Kasumi-1 (cell line): Measurements from ENCODE around the gene SLC2A9.

ENCODE experiments used
- DNase-seq, 2 experiments: peaks; one replicate each; lab custom pipeline; 2025; lab: John Stamatoyannopoulos, UW

Gene SLC2A9

DNA sequence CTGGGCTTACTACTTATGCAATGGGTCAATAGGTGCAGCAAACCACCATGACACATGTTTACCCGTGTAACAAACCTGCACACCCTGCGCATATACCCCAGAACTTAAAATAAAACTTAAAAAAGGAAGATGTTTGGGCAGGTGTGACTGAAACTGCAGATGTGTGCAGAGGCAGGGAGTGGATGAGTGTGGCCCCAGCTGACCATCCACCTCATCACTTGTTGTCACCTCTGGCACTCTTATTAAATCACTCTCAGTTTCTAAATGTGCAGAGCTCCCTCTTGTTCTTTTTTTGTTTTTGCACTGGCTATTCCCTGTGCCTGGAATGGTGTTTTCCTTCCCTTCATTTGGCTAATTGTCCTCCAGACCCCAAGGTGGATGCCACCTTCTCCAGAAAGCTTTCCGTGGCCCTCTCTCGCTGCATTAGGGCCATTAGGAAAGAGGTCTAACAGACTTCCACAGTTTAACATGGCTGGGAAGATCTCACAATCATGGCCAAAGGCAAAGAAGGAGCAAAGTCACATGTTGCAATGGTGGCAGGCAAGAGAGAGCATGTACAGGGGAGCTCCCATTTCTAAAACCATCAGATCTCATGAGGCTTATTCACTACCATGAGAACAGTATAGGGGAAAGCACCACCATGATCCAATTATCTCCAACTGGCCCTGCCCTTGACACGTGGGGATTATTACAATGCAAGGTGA is 58.5 kb downstream of the SLC2A9 start:
- no peak for DNase-seq

- DNase-seq = no peak
Measured at GRCh38 chr4:9954468-9954867, 66.8 kb downstream of the SLC2A9 start.

GRCh38 chr4:9953089-9953488 is 68.2 kb downstream of the SLC2A9 start:
- DNase-seq = no peak

DNA sequence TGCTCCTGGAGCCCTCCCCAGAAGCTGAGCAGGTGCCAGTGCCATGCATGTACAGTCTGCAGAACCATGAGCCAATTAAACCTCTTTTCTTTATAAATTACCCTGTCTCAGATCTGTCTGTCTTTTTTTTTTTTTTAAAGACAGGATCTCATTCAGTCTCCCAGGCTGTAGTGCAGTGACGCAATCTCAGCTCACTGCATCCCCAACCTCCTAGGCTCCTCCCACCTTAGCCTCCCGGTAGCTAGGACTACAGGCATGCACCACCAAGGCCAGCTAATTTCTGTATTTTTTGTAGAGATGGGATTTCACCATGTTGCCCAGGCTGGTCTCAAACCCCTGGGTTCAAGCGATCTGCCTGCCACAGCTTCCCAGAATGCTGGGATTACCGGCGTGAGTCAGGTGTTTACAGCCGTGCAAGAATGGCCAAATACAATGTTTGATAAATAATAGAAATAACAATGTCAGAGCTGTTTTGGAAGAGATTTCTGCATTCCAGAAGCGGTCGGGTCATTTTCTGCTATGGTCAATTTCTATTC is 68.8 kb downstream of the SLC2A9 start:
- no peak for DNase-seq

DNA sequence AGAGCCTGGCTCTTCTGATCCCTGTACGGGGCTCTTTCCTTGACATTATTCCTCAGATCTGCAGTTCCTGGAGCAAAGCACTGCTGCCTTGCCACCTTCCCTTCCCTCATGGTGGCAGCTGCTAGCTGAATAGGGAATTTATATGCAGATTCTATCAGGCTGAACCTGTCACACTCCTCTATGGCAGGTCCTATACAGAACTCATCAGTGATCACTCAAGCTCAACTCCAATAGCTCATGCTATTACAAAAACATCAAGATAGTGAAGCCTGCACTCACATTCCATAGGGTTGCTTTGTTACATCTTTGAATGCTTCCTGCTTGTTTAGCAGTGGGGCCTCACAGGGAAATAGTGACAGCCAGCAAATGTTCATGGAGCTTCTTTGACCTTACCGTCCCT is 71.7 kb downstream of the SLC2A9 start:
- DNase-seq = no peak

DNA sequence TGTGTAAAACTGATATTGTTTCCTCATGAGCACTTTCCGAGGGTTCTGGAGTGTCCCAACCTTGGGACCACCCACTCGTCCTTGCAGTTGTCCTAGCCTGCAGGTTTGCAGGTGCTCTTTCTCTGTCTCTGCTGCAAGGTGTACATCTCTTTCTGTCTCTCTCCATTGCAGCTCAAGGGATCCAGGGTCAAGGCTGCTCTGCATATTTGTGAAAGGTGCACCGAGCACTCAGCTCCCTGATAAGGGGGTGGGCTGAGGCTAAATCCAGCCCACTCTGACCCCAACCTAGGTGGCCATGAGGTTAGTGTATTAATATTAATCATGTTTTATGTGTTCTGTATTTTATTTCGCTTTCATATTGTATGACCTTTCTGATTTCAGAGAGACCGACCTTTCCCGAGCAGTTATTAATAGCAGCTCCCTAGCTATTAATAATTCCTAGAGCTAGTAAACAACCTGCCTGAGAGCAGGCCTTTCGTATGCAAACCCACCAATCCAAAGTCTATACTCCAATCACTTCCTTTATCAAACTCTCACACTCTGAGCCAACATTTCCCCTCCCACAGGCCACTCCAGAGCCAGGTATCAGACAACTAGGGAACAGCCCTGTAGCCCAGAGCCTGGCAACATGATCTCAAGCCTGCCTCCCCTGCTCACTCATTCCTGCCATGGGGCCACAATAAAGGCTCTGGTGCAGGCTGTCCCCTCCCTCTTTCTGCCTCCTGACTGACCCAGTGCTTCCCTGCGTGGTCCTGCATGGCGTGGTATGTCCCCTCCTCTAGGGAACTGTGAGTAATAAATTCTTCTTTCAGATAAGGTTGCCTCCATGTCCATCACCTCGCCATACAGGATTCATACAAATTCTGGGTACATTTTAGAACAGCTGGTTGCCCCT is 73.9 kb downstream of the SLC2A9 start:
- no peak for DNase-seq

DNA sequence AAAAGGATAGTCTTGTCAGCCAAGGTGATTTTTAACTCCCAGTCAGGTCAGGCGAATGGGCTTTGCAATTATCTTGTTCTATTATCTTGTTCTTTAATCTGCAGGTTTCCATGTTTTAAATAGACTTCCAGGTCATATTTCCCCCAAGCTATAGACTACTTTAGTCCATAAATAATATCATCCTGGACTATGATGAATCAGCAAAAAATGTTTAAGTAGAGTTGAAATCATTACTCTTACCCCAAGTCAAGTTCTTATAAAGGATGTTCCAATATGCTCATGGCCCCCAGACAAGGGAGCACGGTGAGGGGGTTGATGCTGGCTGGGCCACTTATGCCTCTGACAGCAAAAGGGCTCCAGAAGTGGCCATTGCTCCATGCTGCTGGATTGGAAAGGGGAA is 75.1 kb downstream of the SLC2A9 start:
- DNase-seq = no peak

- DNase-seq = no peak
Measured at GRCh38 chr4:9944431-9945425, 76.6 kb downstream of the SLC2A9 start.

DNA sequence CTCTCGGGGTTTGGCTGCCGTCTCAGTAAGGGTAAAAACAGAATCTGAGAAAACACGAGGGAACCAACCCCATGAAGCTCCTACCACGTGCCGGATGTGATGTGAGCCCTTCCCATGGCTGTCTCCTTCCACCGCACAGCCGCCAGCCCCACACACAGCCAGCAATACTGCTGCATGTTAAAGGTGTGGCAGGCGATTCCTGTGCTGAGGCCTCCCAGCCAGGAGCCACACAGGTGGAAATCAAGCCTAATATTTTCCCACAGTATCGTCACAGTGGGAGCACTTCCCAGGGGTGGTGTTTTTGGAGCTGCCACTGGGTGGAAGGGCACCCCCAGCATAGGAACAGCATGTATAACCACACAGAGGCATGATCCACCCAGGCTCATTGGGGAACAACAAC is 77.5 kb downstream of the SLC2A9 start:
- no peak for DNase-seq

GRCh38 chr4:9942921-9943600 is 78.2 kb downstream of the SLC2A9 start:
- DNase-seq = no peak

DNA sequence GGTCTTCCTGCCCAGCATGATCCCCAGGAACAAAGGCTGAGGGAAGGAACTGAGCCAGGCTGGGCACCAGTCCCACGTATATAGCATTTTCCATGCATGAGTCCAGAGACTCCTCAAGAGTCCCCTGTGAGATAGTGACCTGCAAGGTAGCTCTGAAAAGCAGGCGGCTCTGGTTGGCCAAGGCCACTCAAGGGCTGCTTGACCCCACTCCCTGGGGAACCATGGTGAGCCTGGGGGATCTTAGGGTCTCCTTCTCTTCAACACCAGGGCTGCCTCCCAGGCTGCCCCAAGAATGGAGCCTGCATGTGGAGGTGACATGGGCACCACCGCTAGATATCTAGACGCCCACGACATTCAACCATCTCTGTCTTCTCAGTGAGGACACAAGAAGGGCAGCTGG is 79.2 kb downstream of the SLC2A9 start:
- no peak for DNase-seq

- no peak for DNase-seq
Measured at GRCh38 chr4:9940041-9940440, 81.3 kb downstream of the SLC2A9 start.

DNA sequence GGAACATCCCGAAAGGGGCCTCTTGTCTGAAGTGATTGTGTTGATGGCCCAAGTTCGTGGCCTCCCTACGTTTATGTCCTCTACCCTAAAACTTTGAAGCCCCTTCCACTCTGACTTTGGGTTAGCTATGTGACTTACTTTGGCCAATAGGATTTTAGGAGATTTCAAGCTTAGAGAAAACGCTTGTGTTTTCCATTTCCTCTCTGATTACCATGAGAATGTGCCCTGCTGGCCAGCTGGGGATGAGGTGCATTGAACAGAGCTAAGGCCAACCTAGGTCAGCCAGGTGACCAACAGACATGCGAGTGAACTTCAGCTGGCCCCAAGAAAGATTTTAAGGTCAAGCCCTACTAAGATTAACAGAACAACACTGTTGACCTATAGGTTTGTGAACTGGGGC is 82.4 kb downstream of the SLC2A9 start:
- no peak for DNase-seq

GRCh38 chr4:9937078-9937477 is 84.2 kb downstream of the SLC2A9 start:
- no peak for DNase-seq

DNA sequence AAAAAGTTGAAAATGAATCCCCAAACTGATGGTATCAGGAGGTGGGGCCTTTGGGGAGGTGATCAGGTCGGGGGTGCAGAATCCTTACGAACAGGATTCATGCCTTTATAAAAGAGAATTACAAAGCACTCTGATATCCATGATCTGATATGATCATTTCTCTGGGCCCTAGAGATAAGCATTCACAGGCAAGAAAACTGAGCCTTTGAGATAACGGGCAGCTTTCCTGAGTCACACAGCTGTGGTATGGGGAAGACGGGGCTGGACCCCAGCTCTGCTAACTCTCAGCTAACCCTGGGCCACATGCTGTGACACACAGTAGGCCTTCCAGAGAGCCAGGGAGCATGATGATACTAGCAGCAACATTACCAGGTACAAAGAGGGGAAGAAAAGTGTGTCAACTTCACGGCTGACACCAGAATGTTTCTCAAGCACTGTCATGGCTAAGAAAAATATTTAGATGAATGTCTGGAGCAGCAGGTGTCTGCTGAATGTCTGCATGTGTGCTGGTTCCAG is 85.1 kb downstream of the SLC2A9 start:
- DNase-seq = no peak

- no peak for DNase-seq
Measured at GRCh38 chr4:9933956-9934355, 87.3 kb downstream of the SLC2A9 start.

GRCh38 chr4:9933184-9933583 is 88.1 kb downstream of the SLC2A9 start:
- DNase-seq = no peak

DNA sequence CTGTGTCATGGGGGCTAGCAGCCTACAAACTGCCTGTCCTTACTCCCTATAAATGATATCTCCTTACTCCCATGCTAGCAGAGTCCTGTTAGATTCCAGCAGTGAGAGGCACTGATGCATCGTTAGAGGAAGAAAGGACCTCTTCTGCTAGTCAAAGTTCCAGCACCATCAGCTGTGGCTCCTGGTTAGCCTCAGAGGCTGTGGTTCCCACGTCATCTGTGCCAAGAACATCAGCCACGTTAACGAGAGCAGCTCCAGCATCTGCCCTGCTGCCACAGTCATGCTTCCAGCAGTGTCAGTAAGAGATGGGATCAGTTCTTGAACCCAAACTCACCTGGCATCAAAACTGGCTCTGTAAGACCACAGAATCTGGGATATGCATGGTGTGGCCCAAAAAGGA is 88.5 kb downstream of the SLC2A9 start:
- DNase-seq = no peak

GRCh38 chr4:9931146-9931545 is 90.2 kb downstream of the SLC2A9 start:
- no peak for DNase-seq

- DNase-seq = no peak
Measured at GRCh38 chr4:9929111-9929510, 92.2 kb downstream of the SLC2A9 start.

GRCh38 chr4:9927341-9928007 is 93.8 kb downstream of the SLC2A9 start:
- no peak for DNase-seq
